Keratinocyte (primary cell): ENCODE measurements around the gene ALLC. TPM values are rescaled to one million over a fixed set of nuclear protein-coding genes. Genes with fewer than 3 reads are reported as not detected.

ENCODE experiments used
- DNase-seq: peaks from one replicate; pipeline ENCODE4 v3.0.0-alpha.2; 2011; ENCODE audit warnings: low read depth, missing footprints, low spot score
- FAIRE-seq: peaks from 2 replicates; lab custom pipeline; 2011; peaks lifted over from hg19 to GRCh38; lab: Jason Lieb, UNC
- H2AFZ ChIP-seq: 2 replicates; pipeline ENCODE4 v1.6.0; 2012; ENCODE audit warnings: low read length, control low read depth, inconsistent platforms; ENCODE audit not compliant: control insufficient read depth
- H3K27ac ChIP-seq: 2 replicates; pipeline ENCODE4 v1.5.1; 2011; ENCODE audit warnings: low read length; ENCODE audit not compliant: control insufficient read depth, insufficient read depth
- H3K27me3 ChIP-seq: 3 replicates; pipeline ENCODE4 v1.6.0; 2011; ENCODE audit warnings: low read length; ENCODE audit not compliant: control insufficient read depth, insufficient read depth; ENCODE audit errors: extremely low read depth
- H3K36me3 ChIP-seq, 2 experiments: 2 replicates in 1 of 2; 3 replicates in 1 of 2; pipeline ENCODE4 v1.5.1; 2011; ENCODE audit warnings: low read length in 2 of 2, mild to moderate bottlenecking in 1 of 2; ENCODE audit not compliant: control insufficient read depth in 2 of 2, insufficient read depth in 2 of 2; ENCODE audit errors: extremely low read depth in 1 of 2
- H3K4me1 ChIP-seq: 3 replicates; pipeline ENCODE4 v1.5.1; 2011; ENCODE audit warnings: low read length; ENCODE audit not compliant: control insufficient read depth, insufficient read depth; ENCODE audit errors: extremely low read depth
- H3K4me2 ChIP-seq: 3 replicates; pipeline ENCODE4 v1.6.0; 2011; ENCODE audit warnings: low read depth, low read length; ENCODE audit not compliant: control insufficient read depth, insufficient read depth; ENCODE audit errors: extremely low read depth
- H3K4me3 ChIP-seq, 3 experiments: fragments of 200-600 bp in 1 of 3; sonication (generic) in 1 of 3; 2 replicates in 2 of 3; 3 replicates in 1 of 3; pipeline ENCODE4 v1.5.1; 2011 to 2016; ENCODE audit warnings: low read length in 3 of 3, mild to moderate bottlenecking in 3 of 3, control low read depth in 2 of 3, inconsistent platforms in 1 of 3, low read depth in 1 of 3, mixed read lengths in 1 of 3, mixed run types in 1 of 3, moderate library complexity in 1 of 3; ENCODE audit not compliant: control insufficient read depth in 2 of 3, insufficient read depth in 2 of 3; ENCODE audit errors: extremely low read depth in 1 of 3
- H3K79me2 ChIP-seq: 2 replicates; pipeline ENCODE4 v1.6.0; 2012; ENCODE audit warnings: low read length; ENCODE audit not compliant: control insufficient read depth, insufficient read depth
- H3K9ac ChIP-seq: 3 replicates; pipeline ENCODE4 v1.6.0; 2011; ENCODE audit warnings: low read length; ENCODE audit not compliant: control insufficient read depth, insufficient read depth; ENCODE audit errors: extremely low read depth
- H3K9me1 ChIP-seq: 3 replicates; pipeline ENCODE4 v1.6.0; 2011; ENCODE audit warnings: low read length; ENCODE audit not compliant: control insufficient read depth, insufficient read depth; ENCODE audit errors: extremely low read depth
- H3K9me3 ChIP-seq: 2 replicates; pipeline ENCODE4 v1.5.1; 2012; ENCODE audit warnings: low read depth, low read length; ENCODE audit not compliant: control insufficient read depth
- H4K20me1 ChIP-seq: 3 replicates; pipeline ENCODE4 v1.6.0; 2011; ENCODE audit warnings: low read length; ENCODE audit not compliant: control insufficient read depth, insufficient read depth; ENCODE audit errors: extremely low read depth
- CTCF ChIP-seq, 3 experiments: IDR thresholded peaks in 1 of 3; conservative IDR thresholded peaks in 1 of 3; optimal IDR thresholded peaks in 1 of 3; 2 replicates in 2 of 3; 3 replicates in 1 of 3; pipeline versions ENCODE3 to v1.5.1; 2011; ENCODE audit warnings: low read length in 3 of 3, mild to moderate bottlenecking in 3 of 3, moderate library complexity in 2 of 3, control low read depth in 1 of 3, inconsistent platforms in 1 of 3; ENCODE audit not compliant: insufficient read depth in 2 of 3; ENCODE audit errors: extremely low read depth in 1 of 3
- EZH2 ChIP-seq: IDR thresholded peaks from one replicate; pipeline ENCODE4 v1.6.1; 2012; ENCODE audit warnings: inconsistent platforms, mild to moderate bottlenecking, low read length, moderate library complexity
- dilution Hi-C: fragments of 300-500 bp; cut with MboI; formaldehyde crosslinking; loops from one replicate; pipeline ENCODE4 v1.7.0; 2020; ENCODE audit warnings: low sequenced_read_pairs; ENCODE audit not compliant: extremely low pct_ligation_motif_present
- polyA plus RNA-seq, 5 experiments: library from polyadenylated mRNA; depleted of rRNA in 3 of 5; stranded (reverse) in 3 of 5; stranded (forward) in 1 of 5; unstranded in 1 of 5; fragments of >200 nt; gene quantifications; 1 replicate in 1 of 5; 2 replicates in 3 of 5; 3 replicates in 1 of 5; pipeline versions ENCODE4 v1.2.1 to v1.2.3, GENCODE V29; 2011 to 2012; ENCODE audit warnings: missing spikeins in 2 of 5, low read depth in 1 of 5, low replicate concordance in 1 of 5

Gene ALLC
- polyA plus RNA-seq, 1 donor (not counting 4 experiments of a cell fraction or from before 2014, with no cell fraction given): not detected

GRCh38 chr2:3747826-3748225, 89.8 kb downstream of the ALLC start:
- Histone ChIP-seq H3K27me3 (no peaks in the 10 kb centered on the region), H3K4me1 (no peaks in the 10 kb centered on the region), H3K9ac (no peak overlapping the region), H3K9me1 (no peaks in the 10 kb centered on the region), H3K9me3 (no peaks in the 10 kb centered on the region), H3K27ac (no peak overlapping the region), H3K4me2 (no peak overlapping the region), H4K20me1 (no peaks in the 10 kb centered on the region), H3K36me3 (no peaks in the 10 kb centered on the region), H3K4me3 (no peak overlapping the region), H2AFZ (no peak overlapping the region), H3K79me2 (no peaks in the 10 kb centered on the region)
- FAIRE-seq (no peak), DNase-seq (no peak)
- dilution Hi-C loops: no loop called here
- TF ChIP-seq EZH2 (no peak), CTCF (optimal IDR thresholded peaks at IDR 0.05 in 1 of 3, IDR thresholded peaks at IDR 0.05 in 1 of 3, conservative IDR thresholded peaks at IDR 0.05 in 1 of 3; ENCODE audit: extremely low read depth in 1 of 3, insufficient read depth in 2 of 3, low read length in 3 of 3) (no peak)

- Histone ChIP-seq H3K9ac (no peak overlapping the region), H4K20me1 (no peaks in the 10 kb centered on the region), H3K4me2 (no peak overlapping the region), H3K4me3 (no peak overlapping the region), H3K27ac (no peak overlapping the region), H3K27me3 (no peaks in the 10 kb centered on the region), H3K4me1 (no peaks in the 10 kb centered on the region), H3K9me3 (no peaks in the 10 kb centered on the region), H3K9me1 (no peaks in the 10 kb centered on the region), H3K36me3 (no peaks in the 10 kb centered on the region), H2AFZ (no peak overlapping the region), H3K79me2 (no peaks in the 10 kb centered on the region)
- DNase-seq (no peak), FAIRE-seq (no peak)
- dilution Hi-C loops: no loop called here
- TF ChIP-seq CTCF (optimal IDR thresholded peaks at IDR 0.05 in 1 of 3, IDR thresholded peaks at IDR 0.05 in 1 of 3, conservative IDR thresholded peaks at IDR 0.05 in 1 of 3; ENCODE audit: extremely low read depth in 1 of 3, insufficient read depth in 2 of 3, low read length in 3 of 3) (no peak), EZH2 (no peak)
Measured at GRCh38 chr2:3749201-3749600, 91.2 kb downstream of the ALLC start.
